Measurements from ENCODE around the gene PAXX.

PAXX gene

DNA sequence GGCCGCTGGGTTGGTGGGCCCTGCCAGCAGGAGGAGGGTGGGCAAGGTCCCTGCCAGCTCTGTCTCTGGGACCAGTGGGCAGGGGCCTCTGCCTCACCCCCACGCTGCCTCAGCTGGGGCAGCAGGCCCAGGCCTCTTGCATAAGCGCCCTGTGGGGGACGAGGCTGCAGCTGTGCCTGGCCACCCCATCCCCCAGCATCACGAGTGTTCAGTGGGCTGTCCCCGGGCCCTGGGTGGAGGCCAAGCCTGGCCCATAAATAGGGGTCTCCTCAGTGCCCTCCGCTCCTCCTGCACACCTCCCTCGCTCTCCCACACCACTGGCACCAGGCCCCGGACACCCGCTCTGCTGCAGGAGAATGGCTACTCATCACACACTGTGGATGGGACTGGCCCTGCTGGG lies 15.0 kb upstream of the PAXX start, which contains the start of gene PTGDS:
Gene PTGDS, plus strand, starts transcription at position 282 of the 400 bp plus-strand sequence. Its CDS starts 75 bp downstream, at position 357.
- no peaks in the 10 kb centered on the region for H3K36me3 ChIP-seq (ENCODE audit: insufficient read depth, low read length)
- TF ChIP-seq EZH2 (IDR thresholded peaks at IDR 0.05; ENCODE audit: borderline replicate concordance, low read depth, low read length, severe bottlenecking), result no peak
- TF ChIP-seq CTCF (IDR thresholded peaks at IDR 0.05; ENCODE audit: borderline replicate concordance, extremely low read depth, low read length, poor library complexity, severe bottlenecking), result no peak
- no peak for ATAC-seq (ENCODE audit: insufficient read depth, low read depth)
- H3K9me3 ChIP-seq (ENCODE audit: insufficient read depth, low read length, severe bottlenecking), result no peaks in the 10 kb centered on the region
- H3K4me2 ChIP-seq (ENCODE audit: insufficient read depth, low read length), result no peak within 1 kb of the TSS
- H4K20me1 ChIP-seq (ENCODE audit: insufficient read depth, low read length), result no peaks in the 10 kb centered on the region
- H3K79me2 ChIP-seq (ENCODE audit: insufficient read depth, low read length), result no peaks in the 10 kb centered on the region
- no peak within 1 kb of the TSS for H3K9ac ChIP-seq (ENCODE audit: low read depth, low read length)
- H3K4me3 ChIP-seq (ENCODE audit: low read depth in 1 of 2, low read length in 2 of 2), result no peak within 1 kb of the TSS
- H2AFZ ChIP-seq (ENCODE audit: low read depth, low read length), result no peak within 1 kb of the TSS
- no peaks in the 10 kb centered on the region for H3K27me3 ChIP-seq (ENCODE audit: insufficient read depth, low read length, poor library complexity)
- no peak for DNase-seq
- no peak within 1 kb of the TSS for H3K27ac ChIP-seq (ENCODE audit: low read length)
- H3K4me1 ChIP-seq (ENCODE audit: insufficient read depth, low read length), result no peaks in the 10 kb centered on the region

GRCh38 chr9:136977649-136978072 lies 14.6 kb upstream of the PAXX start:
- no peak overlapping the region for H3K4me2 ChIP-seq (ENCODE audit: insufficient read depth, low read length)

DNA sequence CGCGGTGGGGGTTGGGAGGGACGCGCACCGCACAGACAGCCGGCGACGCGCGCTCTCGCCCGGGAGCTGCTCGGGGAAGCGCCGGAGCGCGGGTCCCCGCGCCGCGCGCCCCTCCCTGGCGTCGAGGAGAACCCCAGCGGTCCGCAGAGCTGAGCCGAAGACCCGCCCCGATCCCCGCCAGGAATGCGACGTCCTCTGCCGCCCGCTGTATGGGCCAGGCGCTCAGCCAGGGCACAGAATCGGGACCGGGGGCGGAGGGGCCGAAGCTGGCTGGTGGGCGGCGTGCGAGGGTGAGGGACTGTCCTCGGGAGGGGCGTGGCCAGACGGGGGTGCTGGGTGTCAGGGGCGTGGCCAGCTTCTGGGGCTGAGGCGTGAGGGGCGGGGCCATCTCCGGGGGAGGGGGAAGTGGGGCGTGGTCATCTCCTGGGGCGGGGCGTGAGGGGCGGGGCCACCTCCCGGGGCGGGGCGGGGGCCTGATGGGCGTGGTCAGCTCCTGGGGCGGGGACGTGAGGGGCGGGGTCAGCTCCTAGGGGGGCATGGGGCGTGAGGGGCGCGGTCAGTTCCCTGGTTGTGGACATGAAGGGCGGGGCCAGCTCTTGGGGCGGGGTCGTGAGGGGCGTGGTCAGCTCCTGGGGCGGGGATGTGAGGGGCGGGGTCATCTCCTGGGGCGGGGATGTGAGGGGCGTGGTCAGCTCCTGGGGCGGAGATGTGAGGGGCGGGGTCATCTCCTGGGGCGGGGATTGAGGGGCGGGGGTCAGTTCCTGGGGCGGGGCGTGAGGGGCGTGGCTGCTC lies 14.0 kb upstream of the PAXX start:
- no peak for TF ChIP-seq EZH2 (IDR thresholded peaks at IDR 0.05; ENCODE audit: borderline replicate concordance, low read depth, low read length, severe bottlenecking)
- TF ChIP-seq CTCF (IDR thresholded peaks at IDR 0.05; ENCODE audit: borderline replicate concordance, extremely low read depth, low read length, poor library complexity, severe bottlenecking), result no peak
- DNase-seq, result no peak

More at GRCh38 chr9:136977649-136978072, 14.6 kb upstream of the PAXX start:
- Histone ChIP-seq H3K36me3 (ENCODE audit: insufficient read depth, low read length) (no peaks in the 10 kb centered on the region), H4K20me1 (ENCODE audit: insufficient read depth, low read length) (no peaks in the 10 kb centered on the region), H3K9ac (ENCODE audit: low read depth, low read length) (no peak overlapping the region), H3K27me3 (ENCODE audit: insufficient read depth, low read length, poor library complexity) (no peaks in the 10 kb centered on the region), H2AFZ (ENCODE audit: low read depth, low read length) (no peak overlapping the region), H3K4me1 (ENCODE audit: insufficient read depth, low read length) (no peaks in the 10 kb centered on the region), H3K27ac (ENCODE audit: low read length) (no peak overlapping the region), H3K9me3 (ENCODE audit: insufficient read depth, low read length, severe bottlenecking) (no peaks in the 10 kb centered on the region), H3K4me3 (ENCODE audit: low read depth in 1 of 2, low read length in 2 of 2) (no peak overlapping the region), H3K79me2 (ENCODE audit: insufficient read depth, low read length) (no peaks in the 10 kb centered on the region)
- DNase-seq (no peak), ATAC-seq (ENCODE audit: insufficient read depth, low read depth) (no peak)
- no peak for TF ChIP-seq EZH2 (IDR thresholded peaks at IDR 0.05; ENCODE audit: borderline replicate concordance, low read depth, low read length, severe bottlenecking)

DNA sequence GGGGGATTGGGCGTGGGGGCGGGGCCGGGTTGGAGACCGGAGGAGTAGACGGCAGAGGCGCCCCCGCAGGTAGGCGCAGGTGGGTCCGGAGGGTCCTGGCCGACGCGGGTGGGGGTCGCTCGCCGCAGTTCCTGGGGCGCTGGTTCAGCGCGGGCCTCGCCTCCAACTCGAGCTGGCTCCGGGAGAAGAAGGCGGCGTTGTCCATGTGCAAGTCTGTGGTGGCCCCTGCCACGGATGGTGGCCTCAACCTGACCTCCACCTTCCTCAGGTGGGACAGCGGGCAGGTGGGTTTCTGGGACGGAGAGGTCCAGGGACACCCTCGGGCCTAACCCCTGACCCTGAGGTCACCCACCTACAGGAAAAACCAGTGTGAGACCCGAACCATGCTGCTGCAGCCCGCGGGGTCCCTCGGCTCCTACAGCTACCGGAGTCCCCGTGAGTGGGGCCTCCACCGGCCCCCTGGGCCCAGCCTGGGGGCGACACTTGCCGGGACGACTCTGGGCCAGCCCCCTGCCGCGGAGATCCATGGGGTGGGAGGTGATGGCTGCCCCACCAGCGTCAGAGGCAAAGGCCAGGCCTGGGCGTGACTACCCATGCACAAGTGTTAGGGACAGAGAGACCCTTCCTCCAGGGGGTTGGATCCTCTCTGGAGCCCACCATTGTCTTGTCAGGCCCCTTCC lies 13.2 kb upstream of the PAXX start:
- H3K27ac ChIP-seq (ENCODE audit: low read length), result no peak overlapping the region
- no peaks in the 10 kb centered on the region for H3K9me3 ChIP-seq (ENCODE audit: insufficient read depth, low read length, severe bottlenecking)
- H4K20me1 ChIP-seq (ENCODE audit: insufficient read depth, low read length), result no peaks in the 10 kb centered on the region
- H3K9ac ChIP-seq (ENCODE audit: low read depth, low read length), result no peak overlapping the region
- no peaks in the 10 kb centered on the region for H3K79me2 ChIP-seq (ENCODE audit: insufficient read depth, low read length)
- H3K4me2 ChIP-seq (ENCODE audit: insufficient read depth, low read length), result no peak overlapping the region
- no peaks in the 10 kb centered on the region for H3K4me1 ChIP-seq (ENCODE audit: insufficient read depth, low read length)
- H2AFZ ChIP-seq (ENCODE audit: low read depth, low read length), result no peak overlapping the region
- H3K4me3 ChIP-seq (ENCODE audit: low read depth in 1 of 2, low read length in 2 of 2), result no peak overlapping the region
- TF ChIP-seq CTCF (IDR thresholded peaks at IDR 0.05; ENCODE audit: borderline replicate concordance, extremely low read depth, low read length, poor library complexity, severe bottlenecking) (no peak), EZH2 (IDR thresholded peaks at IDR 0.05; ENCODE audit: borderline replicate concordance, low read depth, low read length, severe bottlenecking) (no peak)
- H3K27me3 ChIP-seq (ENCODE audit: insufficient read depth, low read length, poor library complexity), result no peaks in the 10 kb centered on the region
- no peaks in the 10 kb centered on the region for H3K36me3 ChIP-seq (ENCODE audit: insufficient read depth, low read length)
- ATAC-seq (ENCODE audit: insufficient read depth, low read depth) (no peak), DNase-seq (no peak)

More for the DNA sequence above, 14.0 kb upstream of the PAXX start:
- H4K20me1 ChIP-seq (ENCODE audit: insufficient read depth, low read length), result no peaks in the 10 kb centered on the region
- H3K9ac ChIP-seq (ENCODE audit: low read depth, low read length), result no peak overlapping the region
- ATAC-seq (ENCODE audit: insufficient read depth, low read depth), result no peak
- H3K4me2 ChIP-seq (ENCODE audit: insufficient read depth, low read length), result no peak overlapping the region
- no peaks in the 10 kb centered on the region for H3K9me3 ChIP-seq (ENCODE audit: insufficient read depth, low read length, severe bottlenecking)
- H3K36me3 ChIP-seq (ENCODE audit: insufficient read depth, low read length), result no peaks in the 10 kb centered on the region
- no peak overlapping the region for H2AFZ ChIP-seq (ENCODE audit: low read depth, low read length)
- H3K27me3 ChIP-seq (ENCODE audit: insufficient read depth, low read length, poor library complexity), result no peaks in the 10 kb centered on the region
- H3K4me1 ChIP-seq (ENCODE audit: insufficient read depth, low read length), result no peaks in the 10 kb centered on the region
- no peak overlapping the region for H3K4me3 ChIP-seq (ENCODE audit: low read depth in 1 of 2, low read length in 2 of 2)
- no peaks in the 10 kb centered on the region for H3K79me2 ChIP-seq (ENCODE audit: insufficient read depth, low read length)
- H3K27ac ChIP-seq (ENCODE audit: low read length), result no peak overlapping the region
